Vagina (tissue), 2 donors: Measurements from ENCODE around the gene ENPP7.

ENCODE experiments used
- CTCF ChIP-seq, 3 experiments: fragments of 450-650 bp in 2 of 3; fragments of 200-600 bp in 1 of 3; sonication (generic) in 1 of 3; IDR thresholded peaks; one replicate each; pipeline ENCODE4 v1.5.1; 2017 to 2019; ENCODE audit warnings: antibody characterized with exemption in 3 of 3, mild to moderate bottlenecking in 2 of 3, moderate library complexity in 2 of 3
- POLR2A ChIP-seq, 2 donors: fragments of 450-650 bp; IDR thresholded peaks; one replicate each; pipeline ENCODE4 v1.6.1; 2017; ENCODE audit warnings: antibody characterized with exemption in 2 of 2, mild to moderate bottlenecking in 2 of 2, moderate library complexity in 2 of 2
- POLR2AphosphoS5 ChIP-seq, 2 donors: sonication (generic); formaldehyde crosslinking; IDR thresholded peaks; one replicate each; pipeline ENCODE4 v1.9.0; 2017; ENCODE audit warnings: antibody characterized with exemption in 2 of 2, mild to moderate bottlenecking in 2 of 2, low read depth in 1 of 2; ENCODE audit not compliant: insufficient read depth in 1 of 2

GRCh38 chr17:79720705-79721292 is 9.9 kb upstream of the ENPP7 start:
- TF ChIP-seq POLR2A (IDR thresholded peaks at IDR 0.05), result no peak
- TF ChIP-seq CTCF (IDR thresholded peaks at IDR 0.05), result no peak
- no peak for TF ChIP-seq POLR2AphosphoS5 (IDR thresholded peaks at IDR 0.05; ENCODE audit: insufficient read depth in 1 of 2, low read depth in 1 of 2)
